NCI-H774 (cell line): ENCODE data around the gene MTMR10.

Source experiments
- DNase-seq: peaks from one replicate; lab custom pipeline; 2025; lab: John Stamatoyannopoulos, UW

MTMR10 gene

GRCh38 chr15:31012455-31012854 lies 21.0 kb upstream of the MTMR10 start:
- DNase-seq: no peak

GRCh38 chr15:31010036-31010435 lies 18.6 kb upstream of the MTMR10 start:
- no peak for DNase-seq

GRCh38 chr15:31005660-31006059 lies 14.2 kb upstream of the MTMR10 start:
- DNase-seq: no peak

GRCh38 chr15:31004220-31004733 lies 12.8 kb upstream of the MTMR10 start:
- no peak for DNase-seq

GRCh38 chr15:31001702-31002101 lies 10.3 kb upstream of the MTMR10 start:
- DNase-seq: no peak

- DNase-seq: no peak
Measured at GRCh38 chr15:30999729-31000128, 8.3 kb upstream of the MTMR10 start.

- no peak for DNase-seq
Measured at GRCh38 chr15:30997270-30997669, 5.8 kb upstream of the MTMR10 start.

GRCh38 chr15:30992249-30992864 lies 929 bp upstream of the MTMR10 start:
- no peak for DNase-seq

- DNase-seq: no peak
Measured at GRCh38 chr15:30990446-30991254, 778 bp downstream of the MTMR10 start.

- no peak for DNase-seq
Measured at GRCh38 chr15:30990036-30990435, 1.4 kb downstream of the MTMR10 start.

- no peak for DNase-seq
Measured at GRCh38 chr15:30985081-30985531, 6.3 kb downstream of the MTMR10 start.

- no peak for DNase-seq
Measured at GRCh38 chr15:30984542-30984941, 6.9 kb downstream of the MTMR10 start.

GRCh38 chr15:30984118-30984517 lies 7.3 kb downstream of the MTMR10 start:
- DNase-seq: no peak

- no peak for DNase-seq
Measured at GRCh38 chr15:30979457-30979856, 12.0 kb downstream of the MTMR10 start.

GRCh38 chr15:30978328-30978727 lies 13.1 kb downstream of the MTMR10 start:
- no peak for DNase-seq

- DNase-seq: no peak
Measured at GRCh38 chr15:30974112-30974511, 17.3 kb downstream of the MTMR10 start.

- DNase-seq: no peak
Measured at GRCh38 chr15:30973379-30973778, 18.0 kb downstream of the MTMR10 start.

- no peak for DNase-seq
Measured at GRCh38 chr15:30969724-30970123, 21.7 kb downstream of the MTMR10 start.

- DNase-seq: no peak
Measured at GRCh38 chr15:30963681-30964080, 27.7 kb downstream of the MTMR10 start.

- no peak for DNase-seq
Measured at GRCh38 chr15:30962659-30963058, 28.8 kb downstream of the MTMR10 start.

GRCh38 chr15:30962079-30962478 lies 29.3 kb downstream of the MTMR10 start:
- no peak for DNase-seq

GRCh38 chr15:30958219-30958618 lies 33.2 kb downstream of the MTMR10 start:
- DNase-seq: no peak
